Measurements from ENCODE around the gene SIGLEC12. TPM values are rescaled to one million over a fixed set of nuclear protein-coding genes. Genes with fewer than 3 reads are reported as not detected.
"Not testable (repeated sequence)": the region's sequence is repeated elsewhere in the genome, so short reads cannot be mapped to it uniquely, and the experiment has no call there.

The SIGLEC12 gene
- total and polyA plus RNA-seq, 10 donors: 2.0 to 65.1 (median 6.2) TPM

DNA sequence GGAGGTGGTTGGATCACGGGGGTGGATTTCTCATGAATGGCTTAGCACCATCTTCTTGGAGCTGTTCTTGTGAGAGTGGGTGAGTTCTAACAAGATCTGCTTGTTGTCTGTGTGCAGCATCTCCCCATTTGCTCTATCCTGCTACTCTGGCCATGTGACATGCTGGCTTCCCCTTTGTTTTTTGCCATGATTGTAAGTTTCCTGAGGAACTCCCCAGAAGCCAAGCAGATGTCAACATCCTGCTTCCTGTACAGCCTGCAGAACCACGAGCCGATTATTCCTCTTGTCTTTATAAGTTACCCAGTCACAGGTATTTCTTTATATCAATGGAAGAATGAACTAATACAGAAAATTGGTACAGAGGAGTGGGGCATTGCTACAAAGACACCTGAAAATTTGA, 2.3 kb upstream of the SIGLEC12 start:
- peak overlapping the region in 3 of 8 donors; percentile 28 to 60 (median 38) for H3K27ac ChIP-seq
- H3K9me3 ChIP-seq: peaks cover 0 to 12% (median 0%) of the 10 kb centered on the region in 8 donors
- intact Hi-C loops (cut with DNase I; ENCODE audit: low total_unique reads): no loop called here
- WGBS, 5 donors: 38 to 53% (median 48%) methylated on average over 3 of the region's 3 CpGs
- H3K36me3 ChIP-seq: no peaks in the 10 kb centered on the region
- H3K27me3 ChIP-seq (replicated peaks in 1 of 7): peaks cover 0 to 15% (median 0%) of the 10 kb centered on the region in 7 donors
- no peak overlapping the region for H3K4me3 ChIP-seq
- TF ChIP-seq POLR2AphosphoS5 (IDR thresholded peaks at IDR 0.05) (no peak), POLR2A (IDR thresholded peaks at IDR 0.05) (no peak)
- TF ChIP-seq, protein P1, sequence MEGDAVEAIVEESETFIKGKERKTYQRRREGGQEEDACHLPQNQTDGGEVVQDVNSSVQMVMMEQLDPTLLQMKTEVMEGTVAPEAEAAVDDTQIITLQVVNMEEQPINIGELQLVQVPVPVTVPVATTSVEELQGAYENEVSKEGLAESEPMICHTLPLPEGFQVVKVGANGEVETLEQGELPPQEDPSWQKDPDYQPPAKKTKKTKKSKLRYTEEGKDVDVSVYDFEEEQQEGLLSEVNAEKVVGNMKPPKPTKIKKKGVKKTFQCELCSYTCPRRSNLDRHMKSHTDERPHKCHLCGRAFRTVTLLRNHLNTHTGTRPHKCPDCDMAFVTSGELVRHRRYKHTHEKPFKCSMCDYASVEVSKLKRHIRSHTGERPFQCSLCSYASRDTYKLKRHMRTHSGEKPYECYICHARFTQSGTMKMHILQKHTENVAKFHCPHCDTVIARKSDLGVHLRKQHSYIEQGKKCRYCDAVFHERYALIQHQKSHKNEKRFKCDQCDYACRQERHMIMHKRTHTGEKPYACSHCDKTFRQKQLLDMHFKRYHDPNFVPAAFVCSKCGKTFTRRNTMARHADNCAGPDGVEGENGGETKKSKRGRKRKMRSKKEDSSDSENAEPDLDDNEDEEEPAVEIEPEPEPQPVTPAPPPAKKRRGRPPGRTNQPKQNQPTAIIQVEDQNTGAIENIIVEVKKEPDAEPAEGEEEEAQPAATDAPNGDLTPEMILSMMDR (IDR thresholded peaks at IDR 0.05 in 8 of 11, conservative IDR thresholded peaks at IDR 0.05 in 3 of 11): no peak
- DNase-seq: no peak
- peaks cover 0 to 34% (median 12%) of the 10 kb centered on the region in 6 donors for H3K4me1 ChIP-seq

DNA sequence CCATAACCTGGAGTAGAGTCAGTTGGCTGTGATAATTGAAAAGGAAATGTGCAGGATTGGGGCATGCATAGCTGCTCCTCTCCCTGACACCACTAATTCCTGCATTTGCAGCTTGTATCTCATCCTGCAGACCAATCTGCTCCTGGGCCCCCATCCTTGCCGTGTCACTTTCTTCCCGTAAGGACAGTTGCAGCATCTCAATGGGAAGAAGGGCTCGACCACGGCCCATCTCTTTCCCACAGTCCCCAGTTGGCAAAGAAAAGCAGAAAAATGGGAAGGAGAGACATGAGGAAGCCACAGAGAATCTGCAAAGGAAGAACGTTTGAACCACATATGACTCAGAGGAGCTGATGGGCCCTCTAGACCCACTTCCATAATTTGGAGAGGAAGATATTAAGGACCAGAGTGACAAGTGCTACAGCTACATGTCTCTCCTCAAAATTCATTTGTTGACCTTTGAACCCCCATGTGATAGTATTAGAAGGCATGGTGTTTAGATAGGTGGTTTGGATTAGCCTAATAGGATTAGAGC, 1.8 kb upstream of the SIGLEC12 start:
- Histone ChIP-seq H3K4me3 (no peak overlapping the region), H3K27ac (peak overlapping the region in 3 of 8 donors; percentile 37 to 60 (median 38)), H3K4me1 (peaks cover 0 to 28% (median 11%) of the 10 kb centered on the region in 6 donors), H3K36me3 (no peaks in the 10 kb centered on the region), H3K9me3 (peaks cover 0 to 12% (median 0%) of the 10 kb centered on the region in 8 donors), H3K27me3 (replicated peaks in 1 of 7) (peaks cover 0 to 10% (median 0%) of the 10 kb centered on the region in 7 donors)
- 33 to 56% (median 52%) methylated on average over 5 of the region's 5 CpGs for WGBS, 5 donors
- TF ChIP-seq, protein P1 (IDR thresholded peaks at IDR 0.05 in 8 of 11, conservative IDR thresholded peaks at IDR 0.05 in 3 of 11): no peak
- TF ChIP-seq POLR2AphosphoS5 (IDR thresholded peaks at IDR 0.05): no peak
- TF ChIP-seq POLR2A (IDR thresholded peaks at IDR 0.05): no peak
- intact Hi-C loops (cut with DNase I; ENCODE audit: low total_unique reads): no loop called here
- no peak for DNase-seq

DNA sequence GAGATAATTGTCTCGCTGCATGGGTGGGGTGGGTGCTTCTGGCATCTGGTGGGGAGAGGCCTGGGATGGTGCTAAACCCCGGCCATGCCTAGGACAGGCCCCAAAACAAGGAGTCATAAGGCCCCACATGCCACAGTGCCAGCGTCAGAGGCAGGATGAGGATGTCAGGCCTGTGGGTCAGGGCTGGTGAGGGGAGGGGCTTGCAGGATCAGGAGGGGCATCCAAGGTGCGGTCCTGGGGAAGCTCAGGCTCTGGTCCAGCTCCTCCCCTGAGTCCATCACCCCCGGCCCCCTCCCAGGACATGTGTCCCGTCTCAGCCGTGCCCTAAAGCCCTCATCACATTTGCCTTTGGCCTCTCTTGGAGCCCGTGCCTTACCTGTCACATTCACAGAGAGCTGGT, 669 bp downstream of the SIGLEC12 start:
- H3K27me3 ChIP-seq (replicated peaks in 1 of 7); H3K36me3 ChIP-seq; intact Hi-C loops (cut with DNase I; ENCODE audit: low total_unique reads); DNase-seq: not testable (repeated sequence)
- Histone ChIP-seq H3K4me1 (peaks cover 0 to 27% (median 11%) of the 10 kb centered on the region in 6 donors), H3K4me3 (peak overlapping the region in 3 of 8 donors; percentile 7 to 52 (median 38)), H3K27ac (peak overlapping the region in 3 of 8 donors; percentile 53 to 72 (median 66)), H3K9me3 (peaks cover 0 to 12% (median 0%) of the 10 kb centered on the region in 8 donors)
- 48 to 73% (median 61%) methylated on average over 4 to 8 of the region's 8 CpGs for WGBS, 5 donors

DNA sequence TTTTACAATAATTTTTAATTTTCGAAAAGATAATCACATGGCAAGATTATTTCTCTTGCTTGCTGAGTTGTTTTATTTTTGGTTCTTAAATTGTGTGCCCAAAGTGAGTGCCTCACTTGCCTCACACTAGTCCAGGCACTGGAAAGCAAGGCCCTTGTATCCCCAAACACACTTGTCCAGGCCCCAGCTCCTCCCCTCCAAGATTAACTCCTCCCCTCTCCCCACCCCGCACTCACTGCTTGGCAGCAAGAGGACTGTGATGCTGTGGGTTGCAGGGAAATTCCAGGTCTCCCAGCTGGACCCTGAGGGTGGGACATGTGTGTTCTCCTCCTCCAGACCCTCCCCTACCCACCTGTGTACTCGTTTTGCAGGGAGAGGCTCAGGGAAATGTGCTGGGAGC, 3.9 kb downstream of the SIGLEC12 start:
- 49 to 60% (median 58%) methylated on average over 3 of the region's 3 CpGs for WGBS, 5 donors
- H3K9me3 ChIP-seq: no peaks in the 10 kb centered on the region
- intact Hi-C loops (cut with DNase I; ENCODE audit: low total_unique reads): no loop called here
- H3K36me3 ChIP-seq: no peaks in the 10 kb centered on the region
- TF ChIP-seq POLR2AphosphoS5 (IDR thresholded peaks at IDR 0.05) (no peak), POLR2A (IDR thresholded peaks at IDR 0.05) (no peak)
- TF ChIP-seq, protein P1 (IDR thresholded peaks at IDR 0.05 in 8 of 11, conservative IDR thresholded peaks at IDR 0.05 in 3 of 11): no peak
- DNase-seq: no peak
- no peak overlapping the region for H3K4me3 ChIP-seq
- H3K27ac ChIP-seq: no peak overlapping the region
- H3K4me1 ChIP-seq: peaks cover 0 to 15% (median 11%) of the 10 kb centered on the region in 6 donors
- peaks cover 0 to 13% (median 0%) of the 10 kb centered on the region in 7 donors for H3K27me3 ChIP-seq (replicated peaks in 1 of 7)
